HCT116 (cell line): ENCODE data around the gene PLP2. TPM values are rescaled to one million over a fixed set of nuclear protein-coding genes. Genes with fewer than 3 reads are reported as not detected.

Experiments
- ATAC-seq: fragments of 200-7000 bp; cut with Tn5 transposase; 2 replicates; pipeline ENCODE4 v1.9.1; 2020; ENCODE audit warnings: mild to moderate bottlenecking, moderate library complexity
- BruUV-seq: library from RNA; stranded (reverse); fragments of 400-500 nt; replicated peaks from 2 replicates; lab custom pipeline; 2021; lab: Mats Ljungman, UMichigan
- CTCF ChIA-PET: fragments of 300-600 bp; sonication (Branson Sonifier 250); formaldehyde crosslinking; loops from one replicate; lab custom pipeline; 2021; ENCODE audit warnings: antibody characterized with exemption; lab: Charles Lee
- POLR2A ChIA-PET: fragments of 300-600, 350-600 bp; sonication (Branson Sonifier 250); formaldehyde crosslinking; loops from one replicate; lab custom pipeline; 2021; ENCODE audit warnings: antibody characterized with exemption; lab: Charles Lee
- RAD21 ChIA-PET, 2 experiments: fragments of 300-600 bp; sonication (Branson Sonifier 250); formaldehyde crosslinking; loops; one replicate each; lab custom pipeline; 2023; ENCODE audit warnings: low total read pairs in 2 of 2; ENCODE audit not compliant: uncharacterized antibody in 2 of 2, unreplicated experiment in 2 of 2, low non-redundant PET in 1 of 2; lab: Charles Lee
- DNase-seq: peaks from one replicate; pipeline ENCODE4 v3.0.0-alpha.2; 2010; ENCODE audit warnings: low read depth, low spot score
- H2AFZ ChIP-seq: fragments of 200-600 bp; shearing (Covaris generic), sonication (generic); 2 replicates; pipeline ENCODE4 v1.6.1; 2017; ENCODE audit warnings: low read depth, mixed run types, mixed read lengths, antibody characterized with exemption, low read length; ENCODE audit not compliant: poor library complexity, severe bottlenecking
- H3K27ac ChIP-seq: 2 replicates; pipeline ENCODE4 v1.5.1; 2012; ENCODE audit warnings: low read depth, low read length
- H3K27me3 ChIP-seq: fragments of 200-600 bp; sonication (generic); 2 replicates; pipeline ENCODE4 v1.6.1; 2016; ENCODE audit warnings: mixed run types, low read length, mixed read lengths; ENCODE audit not compliant: insufficient read depth
- H3K36me3 ChIP-seq, 2 experiments: fragments of 200-500 bp in 1 of 2; fragments of 200-600 bp in 1 of 2; sonication (Bioruptor generic) in 1 of 2; sonication (generic) in 1 of 2; 2 replicates each; pipeline versions ENCODE4 v1.5.1 to v1.6.1; 2014 to 2016; ENCODE audit warnings: low read length in 2 of 2, inconsistent platforms in 1 of 2, mixed read lengths in 1 of 2, mixed run types in 1 of 2; ENCODE audit not compliant: insufficient read depth in 2 of 2, control insufficient read depth in 1 of 2
- H3K4me1 ChIP-seq, 2 experiments: fragments of 200-600 bp in 1 of 2; sonication (generic) in 1 of 2; 2 replicates each; pipeline versions ENCODE4 v1.5.1 to v1.6.1; 2012 to 2017; ENCODE audit warnings: low read length in 2 of 2, inconsistent platforms in 1 of 2, mild to moderate bottlenecking in 1 of 2, mixed read lengths in 1 of 2, mixed run types in 1 of 2, moderate library complexity in 1 of 2; ENCODE audit not compliant: insufficient read depth in 2 of 2, control insufficient read depth in 1 of 2
- H3K4me2 ChIP-seq: fragments of 200-600 bp; sonication (generic); 2 replicates; pipeline ENCODE4 v1.6.1; 2017; ENCODE audit warnings: mixed run types, low read length, mixed read lengths
- H3K4me3 ChIP-seq, 2 experiments: fragments of 200-600 bp in 1 of 2; sonication (generic) in 1 of 2; replicated peaks in 1 of 2; 2 replicates each; pipeline ENCODE4 v1.5.1; 2011 to 2016; ENCODE audit warnings: low read length in 2 of 2, control low read depth in 1 of 2, low read depth in 1 of 2, mild to moderate bottlenecking in 1 of 2, mixed read lengths in 1 of 2, mixed run types in 1 of 2
- H3K79me2 ChIP-seq: fragments of 200-600 bp; sonication (generic); 2 replicates; pipeline ENCODE4 v1.6.1; 2017; ENCODE audit warnings: mild to moderate bottlenecking, mixed run types, low read length, moderate library complexity, mixed read lengths; ENCODE audit not compliant: insufficient read depth
- H3K9ac ChIP-seq: fragments of 200-600 bp; sonication (generic); 2 replicates; pipeline ENCODE4 v1.6.1; 2016; ENCODE audit warnings: low read length, mixed read lengths
- H3K9me2 ChIP-seq: fragments of 200-600 bp; sonication (generic), shearing (Covaris generic); 2 replicates; pipeline ENCODE4 v1.6.1; 2017; ENCODE audit warnings: mixed run types, mild to moderate bottlenecking, moderate library complexity; ENCODE audit not compliant: insufficient read depth
- H3K9me3 ChIP-seq, 2 experiments: fragments of 200-500 bp in 1 of 2; fragments of 200-600 bp in 1 of 2; sonication (Bioruptor generic) in 1 of 2; sonication (generic) in 1 of 2; 2 replicates each; pipeline ENCODE4 v1.6.1; 2014 to 2017; ENCODE audit warnings: low read length in 2 of 2, mixed read lengths in 2 of 2, inconsistent platforms in 1 of 2, low read depth in 1 of 2, mild to moderate bottlenecking in 1 of 2, mixed run types in 1 of 2, moderate library complexity in 1 of 2; ENCODE audit not compliant: control insufficient read depth in 1 of 2, insufficient read depth in 1 of 2
- H4K20me1 ChIP-seq: fragments of 200-600 bp; sonication (generic), shearing (Covaris generic); 2 replicates; pipeline ENCODE4 v1.6.1; 2017; ENCODE audit warnings: mixed run types, mild to moderate bottlenecking, moderate library complexity; ENCODE audit not compliant: insufficient read depth
- CBX3 ChIP-seq: IDR thresholded peaks from 2 replicates; pipeline ENCODE4 v1.6.1; 2012; ENCODE audit warnings: low read depth
- CEBPB ChIP-seq: IDR thresholded peaks from 2 replicates; pipeline ENCODE4 v1.6.1; 2012; ENCODE audit warnings: low read depth
- EGR1 ChIP-seq: IDR thresholded peaks from 2 replicates; pipeline ENCODE4 v1.6.1; 2012; ENCODE audit warnings: low read depth
- ELF1 ChIP-seq: IDR thresholded peaks from 2 replicates; pipeline ENCODE4 v1.6.1; 2012; ENCODE audit warnings: low read depth, borderline replicate concordance
- POLR2A ChIP-seq: IDR thresholded peaks from 2 replicates; pipeline ENCODE4 v1.7.0; 2011; ENCODE audit warnings: borderline replicate concordance; ENCODE audit not compliant: insufficient read depth, insufficient read length; ENCODE audit errors: extremely low read depth
- POLR2AphosphoS5 ChIP-seq: IDR thresholded peaks from 2 replicates; pipeline ENCODE4 v1.6.1; 2011; ENCODE audit warnings: mild to moderate bottlenecking, low read depth, low read length, moderate library complexity
- RAD21 ChIP-seq: IDR thresholded peaks from 2 replicates; pipeline ENCODE4 v1.6.1; 2012; ENCODE audit warnings: low read depth, mild to moderate bottlenecking
- SIN3A ChIP-seq: IDR thresholded peaks from 2 replicates; pipeline ENCODE4 v1.6.1; 2012; ENCODE audit warnings: low read depth
- SP1 ChIP-seq: IDR thresholded peaks from 2 replicates; pipeline ENCODE4 v1.6.1; 2012; ENCODE audit warnings: low read depth
- YY1 ChIP-seq: IDR thresholded peaks from 2 replicates; pipeline ENCODE4 v1.6.1; 2011; ENCODE audit warnings: low read length, low read depth, moderate library complexity, mild to moderate bottlenecking; ENCODE audit not compliant: insufficient replicate concordance; ENCODE audit errors: extremely low read depth
- ZFX ChIP-seq: fragments of 450-650 bp; IDR thresholded peaks from 2 replicates; pipeline ENCODE4 v1.6.1; 2017
- ZNF274 ChIP-seq: fragments of 200-500 bp; sonication (Bioruptor generic); IDR thresholded peaks from 2 replicates; pipeline ENCODE4 v1.6.1; 2014; ENCODE audit warnings: mild to moderate bottlenecking, low read depth, low read length, inconsistent platforms
- intact Hi-C: fragments of 100-400 bp; cut with micrococcal nuclease; formaldehyde crosslinking; loops from 2 replicates; pipeline ENCODE4 v1.10.0; 2022
- total RNA-seq: library from RNA; stranded (reverse); gene quantifications from one replicate; pipeline ENCODE4 v1.2.1, GENCODE V29; 2021; ENCODE audit not compliant: unreplicated experiment
- TF ChIP-seq, protein P1 (sequence below), 3 experiments: fragments of 200-600 bp in 1 of 3; sonication (generic) in 1 of 3; IDR thresholded peaks in 2 of 3; conservative IDR thresholded peaks in 1 of 3; 2 replicates each; pipeline ENCODE4 v1.5.1; 2012 to 2017; ENCODE audit warnings: low read depth in 2 of 3, low read length in 2 of 3, antibody characterized with exemption in 1 of 3, borderline replicate concordance in 1 of 3, control low read depth in 1 of 3, mild to moderate bottlenecking in 1 of 3, mixed read lengths in 1 of 3, mixed run types in 1 of 3, moderate library complexity in 1 of 3; ENCODE audit not compliant: insufficient read depth in 1 of 3
- TF ChIP-seq, protein P2 (sequence below): IDR thresholded peaks from 2 replicates; pipeline ENCODE4 v1.6.1; 2012; ENCODE audit warnings: low read depth

PLP2 gene
- total RNA-seq, 1 experiment from 2014 or later, result 207 TPM

DNA sequence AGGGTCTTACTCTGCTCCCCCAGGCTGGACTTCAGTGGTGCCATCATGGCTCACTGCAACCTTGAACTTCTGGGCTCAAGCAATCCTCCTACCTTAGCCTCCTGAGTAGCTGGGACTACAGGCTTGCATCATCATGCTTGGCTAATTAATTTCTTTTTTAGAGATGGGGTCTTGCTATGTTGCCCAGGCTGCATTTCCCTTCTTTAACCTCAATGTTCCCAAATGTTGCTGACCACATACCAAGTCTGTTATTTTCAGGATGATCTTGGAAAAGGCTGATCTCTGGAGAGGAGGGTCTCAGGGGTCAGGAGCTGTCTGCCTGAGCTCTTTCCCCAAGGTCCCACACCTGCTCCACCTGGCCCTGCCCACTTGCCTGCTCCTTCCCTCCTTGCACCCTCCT is 48.4 kb downstream of the PLP2 start:
- Histone ChIP-seq H3K27ac (no peak overlapping the region), H3K4me3 (no peak overlapping the region), H3K79me2 (no peaks in the 10 kb centered on the region), H3K9me3 (no peaks in the 10 kb centered on the region), H2AFZ (no peak overlapping the region), H4K20me1 (no peaks in the 10 kb centered on the region), H3K9me2 (no peaks in the 10 kb centered on the region), H3K4me2 (no peak overlapping the region), H3K4me1 (no peaks in the 10 kb centered on the region), H3K36me3 (no peaks in the 10 kb centered on the region), H3K9ac (no peak overlapping the region), H3K27me3 (no peaks in the 10 kb centered on the region)
- ChIA-PET CTCF (no interaction called here), RAD21 (no interaction called here), POLR2A (no interaction called here)
- TF ChIP-seq RAD21 (no peak), POLR2A (no peak), POLR2AphosphoS5 (no peak), YY1 (no peak), ZNF274 (no peak), CBX3 (no peak), CEBPB (no peak), ZFX (no peak), SP1 (no peak)
- TF ChIP-seq, protein P1, sequence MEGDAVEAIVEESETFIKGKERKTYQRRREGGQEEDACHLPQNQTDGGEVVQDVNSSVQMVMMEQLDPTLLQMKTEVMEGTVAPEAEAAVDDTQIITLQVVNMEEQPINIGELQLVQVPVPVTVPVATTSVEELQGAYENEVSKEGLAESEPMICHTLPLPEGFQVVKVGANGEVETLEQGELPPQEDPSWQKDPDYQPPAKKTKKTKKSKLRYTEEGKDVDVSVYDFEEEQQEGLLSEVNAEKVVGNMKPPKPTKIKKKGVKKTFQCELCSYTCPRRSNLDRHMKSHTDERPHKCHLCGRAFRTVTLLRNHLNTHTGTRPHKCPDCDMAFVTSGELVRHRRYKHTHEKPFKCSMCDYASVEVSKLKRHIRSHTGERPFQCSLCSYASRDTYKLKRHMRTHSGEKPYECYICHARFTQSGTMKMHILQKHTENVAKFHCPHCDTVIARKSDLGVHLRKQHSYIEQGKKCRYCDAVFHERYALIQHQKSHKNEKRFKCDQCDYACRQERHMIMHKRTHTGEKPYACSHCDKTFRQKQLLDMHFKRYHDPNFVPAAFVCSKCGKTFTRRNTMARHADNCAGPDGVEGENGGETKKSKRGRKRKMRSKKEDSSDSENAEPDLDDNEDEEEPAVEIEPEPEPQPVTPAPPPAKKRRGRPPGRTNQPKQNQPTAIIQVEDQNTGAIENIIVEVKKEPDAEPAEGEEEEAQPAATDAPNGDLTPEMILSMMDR (IDR thresholded peaks at IDR 0.05 in 2 of 3, conservative IDR thresholded peaks at IDR 0.05 in 1 of 3; ENCODE audit: borderline replicate concordance in 1 of 3, insufficient read depth in 1 of 3, low read depth in 2 of 3, low read length in 2 of 3), result no peak
- no TSS peak for BruUV-seq
- no peak for ATAC-seq
- DNase-seq, result no peak
- intact Hi-C loops, result no loop called here

DNA sequence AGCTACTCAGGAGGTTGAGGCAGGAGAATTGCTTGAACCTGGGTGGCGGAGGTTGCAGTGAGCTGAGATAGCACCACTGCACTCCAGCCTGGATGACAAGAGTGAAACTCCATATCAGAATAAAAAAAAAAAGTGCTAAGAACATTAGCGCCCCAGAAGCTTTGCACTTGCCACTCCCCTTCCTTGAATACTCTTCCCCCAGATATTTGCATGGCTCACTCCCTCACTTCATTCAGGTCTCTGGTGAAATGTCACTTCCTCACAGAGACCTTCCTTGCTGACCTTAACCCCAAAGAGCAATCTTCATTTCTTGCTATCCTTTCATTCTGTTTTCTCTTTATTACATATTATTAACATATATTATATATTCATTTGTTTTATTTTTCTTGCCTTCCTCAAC is 50.2 kb downstream of the PLP2 start:
- POLR2A ChIA-PET, result no interaction called here
- no peak for ATAC-seq
- no peaks in the 10 kb centered on the region for H3K27me3 ChIP-seq

More for the DNA sequence above, 50.2 kb downstream of the PLP2 start:
- CTCF ChIA-PET, result no interaction called here
- H3K9me3 ChIP-seq, result no peaks in the 10 kb centered on the region
- no peaks in the 10 kb centered on the region for H3K4me1 ChIP-seq
- BruUV-seq, result no TSS peak
- TF ChIP-seq, protein P2, sequence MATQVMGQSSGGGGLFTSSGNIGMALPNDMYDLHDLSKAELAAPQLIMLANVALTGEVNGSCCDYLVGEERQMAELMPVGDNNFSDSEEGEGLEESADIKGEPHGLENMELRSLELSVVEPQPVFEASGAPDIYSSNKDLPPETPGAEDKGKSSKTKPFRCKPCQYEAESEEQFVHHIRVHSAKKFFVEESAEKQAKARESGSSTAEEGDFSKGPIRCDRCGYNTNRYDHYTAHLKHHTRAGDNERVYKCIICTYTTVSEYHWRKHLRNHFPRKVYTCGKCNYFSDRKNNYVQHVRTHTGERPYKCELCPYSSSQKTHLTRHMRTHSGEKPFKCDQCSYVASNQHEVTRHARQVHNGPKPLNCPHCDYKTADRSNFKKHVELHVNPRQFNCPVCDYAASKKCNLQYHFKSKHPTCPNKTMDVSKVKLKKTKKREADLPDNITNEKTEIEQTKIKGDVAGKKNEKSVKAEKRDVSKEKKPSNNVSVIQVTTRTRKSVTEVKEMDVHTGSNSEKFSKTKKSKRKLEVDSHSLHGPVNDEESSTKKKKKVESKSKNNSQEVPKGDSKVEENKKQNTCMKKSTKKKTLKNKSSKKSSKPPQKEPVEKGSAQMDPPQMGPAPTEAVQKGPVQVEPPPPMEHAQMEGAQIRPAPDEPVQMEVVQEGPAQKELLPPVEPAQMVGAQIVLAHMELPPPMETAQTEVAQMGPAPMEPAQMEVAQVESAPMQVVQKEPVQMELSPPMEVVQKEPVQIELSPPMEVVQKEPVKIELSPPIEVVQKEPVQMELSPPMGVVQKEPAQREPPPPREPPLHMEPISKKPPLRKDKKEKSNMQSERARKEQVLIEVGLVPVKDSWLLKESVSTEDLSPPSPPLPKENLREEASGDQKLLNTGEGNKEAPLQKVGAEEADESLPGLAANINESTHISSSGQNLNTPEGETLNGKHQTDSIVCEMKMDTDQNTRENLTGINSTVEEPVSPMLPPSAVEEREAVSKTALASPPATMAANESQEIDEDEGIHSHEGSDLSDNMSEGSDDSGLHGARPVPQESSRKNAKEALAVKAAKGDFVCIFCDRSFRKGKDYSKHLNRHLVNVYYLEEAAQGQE, result no peak
- no peak for TF ChIP-seq EGR1
- no peak for TF ChIP-seq YY1
- TF ChIP-seq ZFX, result no peak
- TF ChIP-seq ELF1, result no peak
- no peak for TF ChIP-seq SIN3A
- H3K27ac ChIP-seq, result no peak overlapping the region
- no peak overlapping the region for H3K4me2 ChIP-seq
- H3K4me3 ChIP-seq, result no peak overlapping the region
- H3K79me2 ChIP-seq, result no peaks in the 10 kb centered on the region
- intact Hi-C loops, result no loop called here
- no peak overlapping the region for H3K9ac ChIP-seq
- no peaks in the 10 kb centered on the region for H4K20me1 ChIP-seq
- no peak overlapping the region for H2AFZ ChIP-seq
- H3K9me2 ChIP-seq, result no peaks in the 10 kb centered on the region
- no peaks in the 10 kb centered on the region for H3K36me3 ChIP-seq
- RAD21 ChIA-PET, result no interaction called here
- DNase-seq, result no peak
